Astrocyte (in vitro differentiated cells and primary cell): ENCODE data around the gene SEC24D. TPM values are rescaled to one million over a fixed set of nuclear protein-coding genes. Genes with fewer than 3 reads are reported as not detected.

ENCODE experiments used
- DNase-seq: peaks from one replicate; pipeline ENCODE4 v3.0.0-alpha.2; 2010; ENCODE audit warnings: low read depth
- FAIRE-seq: peaks from 2 replicates; lab custom pipeline; 2011; peaks lifted over from hg19 to GRCh38; lab: Jason Lieb, UNC
- H2AFZ ChIP-seq: 2 replicates; pipeline ENCODE4 v1.6.0; 2012; ENCODE audit warnings: low read depth, low read length, inconsistent platforms
- H3K27ac ChIP-seq: 2 replicates; pipeline ENCODE4 v1.5.1; 2011; ENCODE audit warnings: low read depth, low read length, inconsistent platforms
- H3K27me3 ChIP-seq: 2 replicates; pipeline ENCODE4 v1.6.0; 2011; ENCODE audit warnings: low read length, inconsistent platforms; ENCODE audit not compliant: insufficient read depth
- H3K36me3 ChIP-seq: 2 replicates; pipeline ENCODE4 v1.5.1; 2011; ENCODE audit warnings: low read length, inconsistent platforms; ENCODE audit not compliant: insufficient read depth
- H3K4me1 ChIP-seq: 2 replicates; pipeline ENCODE4 v1.5.1; 2011; ENCODE audit warnings: low read length, inconsistent platforms; ENCODE audit not compliant: insufficient read depth
- H3K4me2 ChIP-seq: 2 replicates; pipeline ENCODE4 v1.6.0; 2012; ENCODE audit warnings: low read length, inconsistent platforms
- H3K4me3 ChIP-seq: 2 replicates; pipeline ENCODE4 v1.5.1; 2011; ENCODE audit warnings: low read depth, mild to moderate bottlenecking, low read length, inconsistent platforms; ENCODE audit not compliant: insufficient read depth
- H3K79me2 ChIP-seq: 2 replicates; pipeline ENCODE4 v1.6.0; 2012; ENCODE audit warnings: mild to moderate bottlenecking, low read length, inconsistent platforms; ENCODE audit not compliant: insufficient read depth
- H3K9ac ChIP-seq: 2 replicates; pipeline ENCODE4 v1.6.0; 2012; ENCODE audit warnings: mild to moderate bottlenecking, low read length, inconsistent platforms
- H3K9me3 ChIP-seq: 2 replicates; pipeline ENCODE4 v1.5.1; 2012; ENCODE audit warnings: low read depth, mild to moderate bottlenecking, low read length, inconsistent platforms; ENCODE audit not compliant: insufficient read depth
- H4K20me1 ChIP-seq: 2 replicates; pipeline ENCODE4 v1.6.0; 2012; ENCODE audit warnings: low read length, inconsistent platforms; ENCODE audit not compliant: insufficient read depth
- H3K27ac Mint-ChIP-seq: one replicate; pipeline ENCODE4 v1.8.0; 2021; ENCODE audit warnings: mild to moderate bottlenecking, mixed read lengths; ENCODE audit not compliant: unreplicated experiment
- H3K27me3 Mint-ChIP-seq: one replicate; pipeline ENCODE4 v1.8.0; 2021; ENCODE audit warnings: low read depth, mixed read lengths; ENCODE audit not compliant: unreplicated experiment
- H3K36me3 Mint-ChIP-seq: one replicate; pipeline ENCODE4 v1.8.0; 2021; ENCODE audit warnings: low read depth, mixed read lengths; ENCODE audit not compliant: unreplicated experiment
- H3K4me1 Mint-ChIP-seq: one replicate; pipeline ENCODE4 v1.8.0; 2021; ENCODE audit warnings: low read depth, mixed read lengths; ENCODE audit not compliant: unreplicated experiment
- H3K4me3 Mint-ChIP-seq: one replicate; pipeline ENCODE4 v1.8.0; 2021; ENCODE audit warnings: mild to moderate bottlenecking, moderate library complexity, mixed read lengths; ENCODE audit not compliant: unreplicated experiment
- H3K9me3 Mint-ChIP-seq: one replicate; pipeline ENCODE4 v1.8.0; 2021; ENCODE audit warnings: mild to moderate bottlenecking, mixed read lengths; ENCODE audit not compliant: unreplicated experiment
- EZH2 ChIP-seq: IDR thresholded peaks from 2 replicates; pipeline ENCODE4 v1.6.1; 2012; ENCODE audit warnings: mild to moderate bottlenecking, low read length, inconsistent platforms; ENCODE audit not compliant: insufficient read depth
- total RNA-seq: library from RNA; stranded (reverse); gene quantifications from 2 replicates; pipeline ENCODE4 v1.2.1, GENCODE V29; 2021
- TF ChIP-seq, protein P1 (sequence below): IDR thresholded peaks from 2 replicates; pipeline ENCODE4 v1.5.1; 2011; ENCODE audit warnings: low read depth, mild to moderate bottlenecking, inconsistent platforms, low read length, moderate library complexity; ENCODE audit not compliant: insufficient read depth

Gene SEC24D
- total RNA-seq, 1 donor from 2014 or later: 187 TPM

GRCh38 chr4:118773429-118773792 is 62.5 kb downstream of the SEC24D start:
- Histone ChIP-seq H2AFZ (no peak overlapping the region), H3K79me2 (peaks cover 75% of the 10 kb centered on the region), H3K36me3 (peaks cover 29% of the 10 kb centered on the region), H3K4me2 (no peak overlapping the region), H3K4me3 (no peak overlapping the region), H4K20me1 (peaks cover 80% of the 10 kb centered on the region), H3K4me1 (peaks cover 36% of the 10 kb centered on the region), H3K9ac (no peak overlapping the region), H3K27me3 (no peaks in the 10 kb centered on the region), H3K9me3 (no peaks in the 10 kb centered on the region), H3K27ac (peak overlapping the region; percentile 6)
- Mint-ChIP-seq H3K4me1 (peaks cover 56% of the 10 kb centered on the region), H3K9me3 (no peaks in the 10 kb centered on the region), H3K27ac (no peak overlapping the region), H3K36me3 (peaks cover 7% of the 10 kb centered on the region), H3K27me3 (no peaks in the 10 kb centered on the region), H3K4me3 (no peak overlapping the region)
- peak; percentile 25 for DNase-seq
- no peak for FAIRE-seq
- no peak for TF ChIP-seq EZH2
- TF ChIP-seq, protein P1, sequence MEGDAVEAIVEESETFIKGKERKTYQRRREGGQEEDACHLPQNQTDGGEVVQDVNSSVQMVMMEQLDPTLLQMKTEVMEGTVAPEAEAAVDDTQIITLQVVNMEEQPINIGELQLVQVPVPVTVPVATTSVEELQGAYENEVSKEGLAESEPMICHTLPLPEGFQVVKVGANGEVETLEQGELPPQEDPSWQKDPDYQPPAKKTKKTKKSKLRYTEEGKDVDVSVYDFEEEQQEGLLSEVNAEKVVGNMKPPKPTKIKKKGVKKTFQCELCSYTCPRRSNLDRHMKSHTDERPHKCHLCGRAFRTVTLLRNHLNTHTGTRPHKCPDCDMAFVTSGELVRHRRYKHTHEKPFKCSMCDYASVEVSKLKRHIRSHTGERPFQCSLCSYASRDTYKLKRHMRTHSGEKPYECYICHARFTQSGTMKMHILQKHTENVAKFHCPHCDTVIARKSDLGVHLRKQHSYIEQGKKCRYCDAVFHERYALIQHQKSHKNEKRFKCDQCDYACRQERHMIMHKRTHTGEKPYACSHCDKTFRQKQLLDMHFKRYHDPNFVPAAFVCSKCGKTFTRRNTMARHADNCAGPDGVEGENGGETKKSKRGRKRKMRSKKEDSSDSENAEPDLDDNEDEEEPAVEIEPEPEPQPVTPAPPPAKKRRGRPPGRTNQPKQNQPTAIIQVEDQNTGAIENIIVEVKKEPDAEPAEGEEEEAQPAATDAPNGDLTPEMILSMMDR: no peak

DNA sequence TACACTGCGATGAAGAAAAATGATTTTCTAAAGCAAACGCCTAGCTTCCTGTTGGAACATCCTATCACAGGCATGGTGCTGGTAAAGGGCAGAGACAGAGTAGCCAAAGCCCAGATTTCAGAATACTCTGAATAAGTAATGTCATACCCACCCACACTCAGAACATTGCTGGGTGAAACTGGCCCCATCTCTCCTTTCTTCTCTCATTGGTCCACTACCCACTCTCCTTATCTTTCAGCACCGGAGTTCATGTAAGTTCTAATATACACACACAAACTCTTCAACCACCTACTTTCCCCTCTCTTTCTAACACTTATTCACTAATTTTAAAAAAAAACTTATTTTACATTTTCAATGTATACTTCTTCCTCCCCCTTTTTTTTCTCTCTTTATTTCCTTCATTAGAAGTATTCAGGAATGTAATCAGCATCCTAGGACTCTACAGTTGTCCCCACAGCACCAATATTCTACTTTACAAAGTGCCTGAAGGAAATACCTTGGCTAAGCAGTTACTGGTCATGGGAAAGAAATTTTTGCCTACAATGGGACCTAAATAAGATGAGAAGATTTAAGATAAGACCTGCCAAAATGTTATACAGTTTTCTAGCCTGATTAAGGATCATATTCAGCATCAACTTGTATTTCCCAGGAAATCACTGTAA is 63.0 kb downstream of the SEC24D start:
- H3K4me3 Mint-ChIP-seq: no peak overlapping the region
- no peaks in the 10 kb centered on the region for H3K9me3 Mint-ChIP-seq
- Histone ChIP-seq H3K27me3 (no peaks in the 10 kb centered on the region), H3K9me3 (no peaks in the 10 kb centered on the region), H3K36me3 (peaks cover 29% of the 10 kb centered on the region), H2AFZ (no peak overlapping the region), H3K4me2 (no peak overlapping the region), H3K4me1 (peaks cover 36% of the 10 kb centered on the region), H4K20me1 (peaks cover 80% of the 10 kb centered on the region), H3K4me3 (no peak overlapping the region), H3K79me2 (peaks cover 78% of the 10 kb centered on the region), H3K9ac (no peak overlapping the region), H3K27ac (peak overlapping the region; percentile 6)
- TF ChIP-seq, protein P1: no peak
- TF ChIP-seq EZH2: no peak
- no peak for DNase-seq
- H3K27me3 Mint-ChIP-seq: no peaks in the 10 kb centered on the region
- no peak for FAIRE-seq
- peaks cover 5% of the 10 kb centered on the region for H3K36me3 Mint-ChIP-seq
- peaks cover 55% of the 10 kb centered on the region for H3K4me1 Mint-ChIP-seq
- H3K27ac Mint-ChIP-seq: peak overlapping the region; percentile 7

DNA sequence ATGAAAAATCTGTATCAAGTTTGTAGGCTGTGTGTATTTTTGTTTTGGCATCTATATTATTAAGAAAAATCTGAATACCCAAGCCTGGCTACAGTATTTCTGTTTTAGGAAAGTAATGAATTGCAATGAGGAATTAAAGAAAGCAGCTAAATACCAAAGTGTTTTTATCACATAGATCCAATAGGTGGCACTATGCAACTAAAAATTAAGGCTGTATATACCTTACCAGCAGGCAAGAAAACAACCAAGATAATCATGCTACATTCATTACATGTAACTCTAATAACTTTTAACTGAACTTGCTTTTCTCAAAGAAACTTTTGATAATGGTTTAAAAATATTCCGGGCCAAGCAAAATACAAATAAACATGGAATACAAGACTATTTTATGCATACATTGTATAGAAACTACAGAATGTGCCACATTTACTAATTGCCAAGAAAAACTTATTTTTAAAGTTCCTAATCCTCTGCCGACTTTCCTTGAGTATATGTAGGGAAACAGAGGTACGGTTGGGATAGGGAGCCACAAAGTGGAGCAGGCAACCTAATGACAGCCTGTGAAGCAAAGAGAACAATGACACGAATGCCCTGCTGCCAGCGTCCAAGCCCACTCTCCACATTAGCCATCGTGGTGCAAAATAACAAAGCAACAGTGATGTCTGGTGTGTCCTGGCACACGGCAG is 63.7 kb downstream of the SEC24D start:
- no peaks in the 10 kb centered on the region for H3K9me3 ChIP-seq
- Mint-ChIP-seq H3K27ac (no peak overlapping the region), H3K27me3 (no peaks in the 10 kb centered on the region), H3K4me3 (no peak overlapping the region), H3K4me1 (peaks cover 53% of the 10 kb centered on the region), H3K9me3 (no peaks in the 10 kb centered on the region), H3K36me3 (peaks cover 2% of the 10 kb centered on the region)
- H3K27me3 ChIP-seq: no peaks in the 10 kb centered on the region
- H3K4me3 ChIP-seq: no peak overlapping the region
- no peak overlapping the region for H2AFZ ChIP-seq
- TF ChIP-seq, protein P1: peak; percentile 52
- no peak for TF ChIP-seq EZH2
- H3K27ac ChIP-seq: no peak overlapping the region
- H3K4me2 ChIP-seq: no peak overlapping the region
- peaks cover 78% of the 10 kb centered on the region for H3K79me2 ChIP-seq
- FAIRE-seq (peak; percentile 86), DNase-seq (peak; percentile 36)
- H3K36me3 ChIP-seq: peaks cover 34% of the 10 kb centered on the region
- peak overlapping the region; percentile 17 for H3K9ac ChIP-seq
- peaks cover 36% of the 10 kb centered on the region for H3K4me1 ChIP-seq
- H4K20me1 ChIP-seq: peaks cover 79% of the 10 kb centered on the region
